Fibroblast of the conjunctiva (primary cell): ENCODE measurements around the gene PVALB.

ENCODE experiments used
- DNase-seq: peaks from one replicate; pipeline ENCODE4 v3.0.0-alpha.2; 2010; ENCODE audit warnings: low read depth

Gene PVALB

GRCh38 chr22:36811094-36811800 is 5.6 kb downstream of the PVALB start:
- no peak for DNase-seq

- DNase-seq, result no peak
These were observed 7.5 kb downstream of the PVALB start for GRCh38 chr22:36809351-36809750.

- DNase-seq, result no peak
These were observed 8.0 kb downstream of the PVALB start for GRCh38 chr22:36808721-36809344.

- no peak for DNase-seq
These were observed 9.2 kb downstream of the PVALB start for GRCh38 chr22:36807627-36808026.

- no peak for DNase-seq
These were observed 10.0 kb downstream of the PVALB start for GRCh38 chr22:36806835-36807234.

- DNase-seq, result no peak
These were observed 13.5 kb downstream of the PVALB start for GRCh38 chr22:36803358-36803757.

GRCh38 chr22:36798674-36799066 is 18.2 kb downstream of the PVALB start:
- no peak for DNase-seq

- no peak for DNase-seq
These were observed 18.7 kb downstream of the PVALB start for GRCh38 chr22:36797911-36798673.

- no peak for DNase-seq
These were observed 19.5 kb downstream of the PVALB start for GRCh38 chr22:36797374-36797773.

- DNase-seq, result no peak
These were observed 20.2 kb downstream of the PVALB start for GRCh38 chr22:36796552-36797175.

- DNase-seq, result no peak
These were observed 21.2 kb downstream of the PVALB start for GRCh38 chr22:36795633-36796032.

GRCh38 chr22:36790648-36791047 is 26.2 kb downstream of the PVALB start:
- no peak for DNase-seq

GRCh38 chr22:36787204-36787988 is 29.4 kb downstream of the PVALB start:
- DNase-seq, result no peak

GRCh38 chr22:36783743-36784142 is 33.1 kb downstream of the PVALB start:
- no peak for DNase-seq

GRCh38 chr22:36781656-36782627 is 34.9 kb downstream of the PVALB start:
- peak; percentile 49 for DNase-seq

- DNase-seq, result no peak
These were observed 38.8 kb downstream of the PVALB start for GRCh38 chr22:36778020-36778419.

- no peak for DNase-seq
These were observed 40.1 kb downstream of the PVALB start for GRCh38 chr22:36776722-36777121.

GRCh38 chr22:36775964-36776669 is 40.7 kb downstream of the PVALB start, which contains the start of gene IFT27:
Gene IFT27, minus strand, starts transcription at chr22:36776119. Its CDS starts 412 bp downstream, at chr22:36775707.
- DNase-seq, result peak; percentile 100

- no peak for DNase-seq
These were observed 41.3 kb downstream of the PVALB start for GRCh38 chr22:36775586-36775963.

- peak; percentile 18 for DNase-seq
These were observed 42.9 kb downstream of the PVALB start for GRCh38 chr22:36773935-36774334.
